Measurements from ENCODE around the gene ACOX2.

Gene ACOX2

GRCh38 chr3:58471025-58471887 lies 65.7 kb downstream of the ACOX2 start:
- no peak for DNase-seq

DNA sequence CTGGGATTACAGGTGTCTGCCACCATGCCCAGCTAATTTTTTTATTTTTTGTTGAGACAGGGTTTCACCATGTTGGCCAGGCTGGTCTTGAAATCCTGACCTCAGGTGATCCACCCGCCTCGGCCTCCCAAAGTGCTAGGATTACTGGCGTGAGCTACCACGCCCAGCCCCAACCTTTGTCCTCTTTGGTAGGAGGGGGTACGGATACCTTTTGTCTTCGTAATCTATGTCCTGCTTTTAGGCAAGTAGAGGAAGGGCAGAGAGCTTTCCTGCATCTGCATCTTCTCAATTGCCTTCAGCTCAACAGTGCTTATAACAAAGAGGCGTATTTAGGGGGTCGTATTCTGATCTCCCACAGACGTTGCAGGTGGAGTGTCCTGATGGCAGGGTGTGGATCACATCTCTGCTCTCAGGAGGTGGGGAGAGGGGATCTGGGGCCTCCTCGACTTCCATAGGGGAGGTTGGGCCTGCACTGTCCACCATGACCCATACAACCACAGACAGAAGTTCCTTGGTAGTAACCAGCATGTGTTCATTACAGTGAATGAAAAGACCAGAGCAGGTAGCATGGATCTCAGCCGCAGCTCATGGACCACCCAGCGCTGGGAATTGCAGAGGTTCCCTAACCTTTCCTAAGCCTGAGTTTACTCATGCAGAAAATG lies 66.5 kb downstream of the ACOX2 start:
- DNase-seq, result no peak

DNA sequence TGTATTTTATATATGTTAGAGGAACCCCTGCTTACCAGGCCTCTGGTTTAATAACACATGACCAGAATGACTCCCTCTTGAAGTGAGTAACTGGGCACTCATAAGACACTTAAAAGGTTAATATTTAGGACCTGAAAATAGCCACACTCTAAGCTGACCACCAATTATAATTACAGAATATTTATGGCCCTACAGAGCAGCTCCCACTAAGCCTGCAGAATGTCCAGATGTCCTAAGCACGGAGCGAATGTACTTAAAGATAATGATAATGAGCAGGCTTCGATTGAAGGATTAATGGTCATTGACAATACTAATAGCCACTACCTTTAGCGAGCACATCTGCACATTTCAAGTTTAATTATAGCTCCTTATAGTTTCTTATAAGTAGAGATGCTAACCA lies 67.9 kb downstream of the ACOX2 start:
- DNase-seq, result no peak

DNA sequence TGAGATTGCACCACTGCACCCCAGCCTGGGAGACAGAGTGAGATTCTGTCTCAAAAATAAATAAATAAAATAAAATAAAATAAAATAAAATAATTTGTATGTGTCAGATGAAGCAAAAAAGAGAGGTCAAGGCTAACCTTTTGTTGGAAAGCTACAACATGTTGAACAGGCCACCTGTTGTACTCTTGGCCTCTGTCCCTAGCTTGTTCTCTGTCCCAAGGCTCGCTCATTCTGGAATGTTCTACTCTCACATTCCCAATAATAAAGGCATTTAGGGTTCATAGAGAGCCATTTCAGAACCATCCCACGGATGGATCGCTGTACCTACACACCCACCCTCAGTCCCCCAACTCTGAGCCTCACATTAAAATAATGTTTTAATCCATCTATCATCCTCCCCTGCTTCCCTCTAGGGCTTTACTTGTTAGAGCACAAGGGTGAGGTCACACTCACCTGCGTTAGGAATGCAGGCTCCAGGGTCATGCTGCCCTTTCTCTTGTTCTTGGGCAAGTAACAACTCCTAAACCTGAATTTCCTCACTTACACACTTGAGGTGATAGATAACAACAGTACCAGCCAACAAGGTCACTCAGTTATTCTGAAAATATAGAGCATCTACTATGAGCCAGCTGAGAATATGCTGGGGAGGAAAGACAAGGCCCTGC lies 70.0 kb downstream of the ACOX2 start:
- DNase-seq, result no peak

DNA sequence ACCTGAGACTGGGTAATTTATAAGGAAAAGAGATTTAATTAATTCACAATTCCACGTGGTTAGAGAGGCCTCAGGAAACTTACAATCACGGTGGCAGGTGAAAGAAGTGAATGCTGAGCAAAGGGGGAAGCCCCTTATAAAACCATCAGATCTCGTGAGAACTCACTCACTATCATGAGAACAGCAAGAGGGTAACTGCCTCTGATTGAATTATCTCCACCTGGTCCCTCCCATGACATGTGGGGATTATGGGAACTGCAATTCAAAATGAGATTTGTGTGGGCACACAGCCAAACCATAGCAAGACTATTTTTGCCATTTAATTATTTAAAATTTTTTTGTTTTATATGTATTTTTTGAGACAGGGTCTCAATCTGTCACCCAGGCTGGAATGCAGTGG lies 72.1 kb downstream of the ACOX2 start:
- no peak for DNase-seq

DNA sequence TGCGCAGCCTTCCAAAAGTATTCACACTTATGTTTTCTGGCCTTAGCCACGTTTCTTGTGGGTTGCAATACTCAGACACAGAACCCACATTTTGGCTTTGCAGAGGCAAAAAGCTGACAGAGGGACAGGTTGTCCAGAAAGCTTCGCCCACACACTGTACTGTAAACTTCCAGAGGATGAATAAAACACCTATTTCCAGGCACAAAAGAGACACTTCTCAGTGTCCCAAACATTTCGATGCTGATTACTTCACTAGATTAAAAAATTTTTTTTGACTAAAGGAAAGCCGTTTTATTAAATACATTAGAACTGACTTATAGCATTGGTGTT lies 73.1 kb downstream of the ACOX2 start:
- no peak for DNase-seq

GRCh38 chr3:58463181-58463941 lies 73.6 kb downstream of the ACOX2 start:
- peak; percentile 74 for DNase-seq

DNA sequence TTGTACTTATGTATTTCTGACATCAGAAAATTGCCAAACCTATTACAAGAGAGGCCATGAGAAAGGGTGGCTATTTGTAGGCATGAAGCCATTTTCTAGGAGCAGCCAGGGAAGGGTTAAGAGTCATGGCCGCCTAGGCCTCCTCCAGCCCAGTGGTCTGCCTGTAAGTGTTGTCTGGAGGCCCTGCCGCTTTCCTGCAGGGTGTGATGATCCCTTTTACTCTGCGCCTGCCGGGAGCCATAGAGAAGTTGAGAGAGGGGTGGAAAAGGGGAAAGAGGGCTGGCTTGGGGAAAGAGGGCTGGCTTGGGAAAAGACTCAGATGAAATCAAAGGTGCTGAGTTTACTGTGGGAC lies 74.2 kb downstream of the ACOX2 start:
- no peak for DNase-seq

GRCh38 chr3:58459160-58459559 lies 77.8 kb downstream of the ACOX2 start:
- no peak for DNase-seq
